Activated gamma-delta T cell (primary cell): ENCODE data around the gene CTBP2.

Source experiments
- DNase-seq: peaks from one replicate; lab custom pipeline; 2025; lab: John Stamatoyannopoulos, UW

CTBP2 gene

DNA sequence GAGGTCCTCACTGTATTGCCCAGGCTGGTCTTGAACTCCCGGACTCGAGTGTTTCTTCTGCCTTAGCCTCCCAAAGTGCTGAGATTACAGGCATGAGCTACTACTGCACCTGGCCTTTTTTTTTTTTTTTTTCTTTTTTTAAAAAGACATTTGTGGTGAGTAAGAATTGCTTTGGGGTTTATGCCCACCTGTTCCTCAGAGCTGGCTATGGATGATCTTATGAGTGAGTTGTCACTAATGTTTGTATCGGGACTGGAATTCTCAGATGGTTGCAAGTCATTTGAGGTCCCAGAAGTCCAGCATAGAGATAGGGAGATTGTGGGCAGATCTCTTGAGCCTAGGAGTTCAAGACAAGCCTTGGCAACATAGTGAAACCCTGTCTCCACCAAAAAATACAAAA, 183.2 kb downstream of the CTBP2 start:
- DNase-seq, result no peak

GRCh38 chr10:124975977-124976514, 184.3 kb downstream of the CTBP2 start:
- no peak for DNase-seq

- DNase-seq, result no peak
These were observed 186.2 kb downstream of the CTBP2 start for GRCh38 chr10:124974131-124974530.

GRCh38 chr10:124972637-124973036, 187.7 kb downstream of the CTBP2 start:
- no peak for DNase-seq

GRCh38 chr10:124971276-124971675, 189.1 kb downstream of the CTBP2 start:
- DNase-seq, result no peak

- no peak for DNase-seq
These were observed 193.1 kb downstream of the CTBP2 start for GRCh38 chr10:124967255-124967654.

DNA sequence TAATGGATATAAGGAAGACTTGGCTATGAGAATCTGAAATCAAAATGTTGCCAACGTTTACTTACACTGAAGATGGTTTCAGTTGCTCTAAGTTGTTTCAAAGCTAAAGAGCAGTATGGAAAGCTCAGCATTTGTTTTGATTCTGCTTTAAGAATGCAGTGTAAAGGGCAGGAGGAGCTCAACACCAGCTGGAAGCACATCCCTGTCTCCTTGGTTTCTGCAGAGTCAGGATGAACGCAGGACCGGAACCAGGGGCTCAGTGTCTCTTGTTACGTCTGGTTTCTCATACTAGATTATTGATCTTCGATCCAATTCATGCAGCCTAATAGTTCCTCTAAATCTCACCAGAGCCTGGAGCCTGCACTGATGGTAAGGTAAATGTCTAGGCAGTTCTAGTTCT, 194.4 kb downstream of the CTBP2 start:
- DNase-seq, result no peak

GRCh38 chr10:124963866-124964720, 196.3 kb downstream of the CTBP2 start:
- DNase-seq, result no peak

DNA sequence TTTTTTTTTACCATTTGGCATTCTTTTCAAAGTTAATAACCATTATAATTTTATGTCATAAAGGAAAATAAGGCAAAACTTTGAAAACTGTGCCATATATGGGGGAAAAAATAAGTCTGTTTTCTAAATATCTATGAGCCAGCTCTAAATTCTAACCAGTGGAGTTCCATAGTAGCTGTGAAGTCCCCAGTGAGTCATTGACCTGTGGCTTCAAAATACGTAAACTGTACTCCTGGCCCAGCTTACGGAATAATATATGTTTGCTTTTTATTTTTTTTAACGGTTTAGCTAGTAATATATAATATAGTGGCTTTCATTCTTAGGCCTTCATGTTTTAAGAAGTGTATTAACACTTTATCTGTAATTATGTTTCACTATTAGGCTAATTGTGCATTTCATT, 197.9 kb downstream of the CTBP2 start:
- DNase-seq, result no peak

DNA sequence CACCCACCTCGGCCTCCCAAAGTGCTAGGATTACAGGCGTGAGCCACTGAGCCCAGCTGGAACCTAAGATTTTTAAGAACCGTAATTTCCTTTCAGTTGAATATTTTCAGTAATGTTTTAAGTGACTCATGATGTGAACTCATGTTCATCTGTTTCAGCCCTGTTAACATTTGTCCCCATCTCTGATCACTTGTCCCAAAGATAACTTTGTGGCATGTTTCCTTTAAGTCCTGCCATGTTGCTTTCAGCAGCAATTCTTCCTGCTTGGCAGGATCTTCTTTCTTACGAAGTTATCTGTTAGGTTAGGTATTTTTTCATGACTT, 199.2 kb downstream of the CTBP2 start:
- DNase-seq, result no peak

DNA sequence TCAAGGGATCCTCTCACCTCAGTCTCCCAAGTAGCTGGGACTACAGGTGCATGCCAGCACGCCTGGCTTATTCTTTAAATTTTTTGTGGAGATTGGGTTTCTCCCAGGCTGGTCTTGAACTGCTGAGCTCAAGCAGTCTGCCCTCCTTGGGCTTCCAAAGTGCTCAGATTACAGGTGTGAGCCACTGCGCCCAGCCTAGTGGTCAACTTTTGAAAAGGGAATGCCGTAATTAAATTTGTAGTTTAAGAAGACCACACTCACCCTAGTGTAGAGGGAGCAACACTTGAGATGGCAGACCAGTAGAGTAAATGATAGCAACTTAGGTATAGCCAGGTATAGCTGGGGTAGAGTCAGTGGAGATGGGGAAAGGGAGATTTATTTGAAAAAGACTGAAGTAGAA, 200.8 kb downstream of the CTBP2 start:
- no peak for DNase-seq

DNA sequence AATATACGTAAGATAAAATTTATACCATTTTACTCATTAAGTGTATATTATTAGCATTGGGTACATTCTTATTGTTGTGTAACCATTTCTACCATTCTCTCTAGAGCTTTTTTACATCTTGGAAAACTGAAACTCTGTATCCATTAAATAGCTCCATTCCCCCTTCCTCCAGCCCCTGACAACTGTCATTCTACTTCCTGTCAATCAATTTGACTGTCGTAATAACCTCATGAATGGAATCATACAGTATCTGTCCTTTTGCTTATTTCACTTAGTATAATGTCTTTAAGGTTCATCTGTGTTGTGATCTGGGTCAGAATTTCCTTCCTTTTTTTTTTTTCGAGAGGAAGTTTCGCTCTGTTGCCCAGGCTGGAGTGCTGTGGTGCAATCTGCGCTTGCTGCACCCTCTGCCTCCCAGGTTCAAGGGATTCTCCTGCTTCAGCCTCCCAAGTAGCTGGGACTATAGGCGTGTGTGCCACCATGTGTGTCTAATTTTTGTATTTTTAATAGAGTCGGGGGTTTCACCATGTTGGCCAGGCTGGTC, 202.9 kb downstream of the CTBP2 start:
- DNase-seq, result no peak

DNA sequence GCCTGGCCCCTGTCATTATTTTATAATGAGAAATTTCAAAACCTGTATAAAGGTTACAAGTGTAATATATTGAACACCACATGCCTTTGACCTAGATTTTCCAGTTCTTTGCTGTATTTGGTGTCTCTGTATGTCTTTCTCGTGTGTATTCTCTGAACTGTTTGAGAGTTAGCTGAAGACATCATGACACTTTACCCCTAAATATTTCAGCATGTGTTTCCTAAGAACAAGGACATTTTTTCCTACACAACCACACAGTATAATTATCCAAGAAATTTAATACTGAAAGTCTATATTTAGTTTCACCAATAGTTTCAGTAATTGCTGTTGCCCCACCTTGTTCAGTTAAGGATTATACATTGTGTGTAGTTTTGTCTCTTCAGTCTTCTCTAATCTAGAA, 203.6 kb downstream of the CTBP2 start:
- no peak for DNase-seq

DNA sequence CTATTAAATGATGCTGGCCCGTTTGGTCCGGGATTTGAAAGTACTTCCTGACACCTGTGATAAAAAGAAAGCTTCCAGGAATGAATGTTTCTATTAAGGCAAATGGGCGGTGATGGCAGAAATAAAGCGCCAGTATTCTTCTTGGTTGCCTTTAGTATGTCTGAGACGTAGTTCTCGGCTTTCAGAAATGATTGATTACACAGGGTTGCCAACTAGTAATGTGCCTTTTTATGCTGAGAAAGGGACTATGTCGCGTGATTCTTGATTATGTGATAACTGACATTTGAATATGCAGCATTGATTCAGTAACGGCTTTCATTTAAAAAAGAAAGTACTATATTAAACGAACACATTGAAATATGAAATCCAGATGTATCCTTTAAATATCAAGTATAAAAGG, 204.5 kb downstream of the CTBP2 start:
- DNase-seq, result no peak

- no peak for DNase-seq
These were observed 205.1 kb downstream of the CTBP2 start for GRCh38 chr10:124955243-124955642.

DNA sequence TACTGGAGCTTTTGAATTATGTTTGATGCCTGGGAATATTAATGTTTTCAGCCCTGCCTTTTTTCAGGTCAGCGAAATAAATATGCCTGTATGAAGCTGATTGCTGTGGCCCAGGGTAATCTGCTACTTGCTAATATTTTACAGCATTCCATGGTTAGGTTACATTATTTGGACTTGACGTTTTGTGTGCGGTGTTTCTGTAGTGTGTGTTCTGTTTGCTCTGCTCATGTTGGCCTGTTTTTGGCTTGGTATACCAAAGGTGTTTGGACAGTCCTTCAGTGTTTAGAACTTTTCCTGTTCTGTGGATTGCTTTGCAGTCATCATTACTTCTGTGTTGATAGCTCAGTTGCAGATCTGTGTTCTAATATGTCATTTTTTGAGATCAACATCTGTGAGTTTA, 206.9 kb downstream of the CTBP2 start:
- DNase-seq, result no peak

DNA sequence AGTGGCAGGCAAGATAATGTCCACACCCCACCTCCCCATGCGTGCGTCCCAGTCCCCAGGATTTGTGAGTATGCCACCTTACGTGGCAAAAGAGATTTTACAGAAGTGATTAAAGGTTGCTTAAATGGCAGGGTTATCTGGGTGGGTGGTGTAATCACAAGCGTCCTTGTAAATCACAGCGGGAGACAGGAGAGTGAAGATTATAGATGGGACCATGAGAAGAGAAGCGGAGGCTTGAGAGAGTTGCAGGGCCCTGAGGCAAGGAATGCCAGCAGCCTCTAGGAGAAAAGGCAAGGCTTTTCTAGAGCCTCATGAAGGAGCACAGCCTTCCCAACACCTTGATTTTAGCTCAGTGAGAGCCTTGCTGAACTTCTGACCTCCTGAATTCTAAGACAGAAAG, 208.2 kb downstream of the CTBP2 start:
- DNase-seq, result no peak

- DNase-seq, result no peak
These were observed 210.8 kb downstream of the CTBP2 start for GRCh38 chr10:124949543-124949942.

- no peak for DNase-seq
These were observed 213.4 kb downstream of the CTBP2 start for GRCh38 chr10:124946945-124947344.

- no peak for DNase-seq
These were observed 215.4 kb downstream of the CTBP2 start for GRCh38 chr10:124944982-124945381.

- DNase-seq, result no peak
These were observed 216.9 kb downstream of the CTBP2 start for GRCh38 chr10:124943301-124944092.

DNA sequence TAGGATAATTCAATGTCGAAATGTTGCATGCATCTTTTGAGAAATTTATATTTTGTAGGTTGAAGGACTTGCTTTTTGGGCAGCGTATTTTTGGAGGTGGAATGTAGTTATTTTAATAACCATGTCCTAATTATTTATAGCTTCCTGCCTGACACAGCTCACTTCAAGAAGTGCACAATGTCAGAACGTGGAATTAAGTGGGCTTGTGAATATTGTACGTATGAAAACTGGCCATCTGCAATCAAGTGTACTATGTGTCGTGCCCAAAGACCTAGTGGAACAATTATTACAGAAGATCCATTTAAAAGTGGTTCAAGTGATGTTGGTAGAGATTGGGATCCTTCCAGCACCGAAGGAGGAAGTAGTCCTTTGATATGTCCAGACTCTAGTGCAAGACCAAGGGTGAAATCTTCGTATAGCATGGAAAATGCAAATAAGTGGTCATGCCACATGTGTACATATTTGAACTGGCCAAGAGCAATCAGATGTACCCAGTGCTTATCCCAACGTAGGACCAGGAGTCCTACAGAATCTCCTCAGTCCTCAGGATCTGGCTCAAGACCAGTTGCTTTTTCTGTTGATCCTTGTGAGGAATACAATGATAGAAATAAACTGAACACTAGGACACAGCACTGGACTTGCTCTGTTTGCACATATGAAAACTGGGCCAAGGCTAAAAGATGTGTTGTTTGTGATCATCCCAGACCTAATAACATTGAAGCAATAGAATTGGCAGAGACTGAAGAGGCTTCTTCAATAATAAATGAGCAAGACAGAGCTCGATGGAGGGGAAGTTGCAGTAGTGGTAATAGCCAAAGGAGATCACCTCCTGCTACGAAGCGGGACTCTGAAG, 217.8 kb downstream of the CTBP2 start:
- DNase-seq, result no peak
